ENCODE measurements around the gene HELQ.

- TF ChIP-seq CTCF (IDR thresholded peaks at IDR 0.05) = no peak
- no peak for TF ChIP-seq REST (IDR thresholded peaks at IDR 0.05; ENCODE audit: insufficient read depth in 1 of 2, low read depth in 2 of 2, low read length in 1 of 2)
- no peak for TF ChIP-seq POLR2AphosphoS5 (IDR thresholded peaks at IDR 0.05; ENCODE audit: low read depth, low read length)
Observed at GRCh38 chr4:83498187-83498586, 42.6 kb upstream of the HELQ start.
